Lower lobe of right lung (tissue), 2 donors: Measurements from ENCODE around the gene AKT1S1. TPM values are rescaled to one million over a fixed set of nuclear protein-coding genes. Genes with fewer than 3 reads are reported as not detected.
A peak's percentile ranks its signal among the peaks of the same experiment; 100 is the strongest.

ENCODE experiments used
- ATAC-seq, 2 donors: fragments of 200-7000 bp; cut with Tn5 transposase; one replicate each; pipeline ENCODE4 v1.9.1; 2020 to 2022; ENCODE audit warnings: mild to moderate bottlenecking in 2 of 2, moderate library complexity in 2 of 2
- DNase-seq: peaks from one replicate; pipeline ENCODE4 v3.0.0-alpha.2; 2020
- H3K27ac ChIP-seq: fragments of 200-600 bp; one replicate; pipeline ENCODE4 v1.8.0; 2022
- H3K27me3 ChIP-seq: fragments of 200-600 bp; one replicate; pipeline ENCODE4 v1.8.0; 2022; ENCODE audit warnings: low read depth
- H3K36me3 ChIP-seq: fragments of 200-600 bp; one replicate; pipeline ENCODE4 v1.8.0; 2022; ENCODE audit warnings: mild to moderate bottlenecking
- H3K4me1 ChIP-seq: fragments of 200-600 bp; one replicate; pipeline ENCODE4 v1.8.0; 2022
- H3K4me3 ChIP-seq: fragments of 200-600 bp; one replicate; pipeline ENCODE4 v1.8.0; 2022; ENCODE audit warnings: mild to moderate bottlenecking
- H3K9me3 ChIP-seq: fragments of 200-600 bp; one replicate; pipeline ENCODE4 v1.8.0; 2022
- CTCF ChIP-seq: fragments of 200-600 bp; IDR thresholded peaks from one replicate; pipeline ENCODE4 v1.8.0; 2022; ENCODE audit warnings: antibody characterized with exemption, mild to moderate bottlenecking
- intact Hi-C: fragments of 100-400 bp; cut with DNase I; formaldehyde crosslinking; loops from one replicate; pipeline ENCODE4 v1.11.0; 2022
- total RNA-seq: library from RNA; stranded (reverse); fragmentation: NEBNext Ultra II Directional; extraction: Animal tissue kit (Norgen Biotek cat#: 25700); gene quantifications from one replicate; pipeline ENCODE4 v1.2.1, GENCODE V29; 2021
- donor health status: DM: no; HTN: yes; CAD: no; lungs with severe emphysema.

The AKT1S1 gene
- total RNA-seq, 1 donor from 2014 or later, result 29.7 TPM

GRCh38 chr19:49896863-49897621, 19.9 kb upstream of the AKT1S1 start, which contains the start of gene IL4I1:
TSS of gene IL4I1 (minus strand) at chr19:49896887. CDS start at chr19:49896160, 727 bp downstream.
- H3K9me3 ChIP-seq, result no peaks in the 10 kb centered on the region
- H3K27ac ChIP-seq, result peak within 1 kb of the TSS; percentile 64
- ATAC-seq (peak; percentile 65 to 67), DNase-seq (no peak)
- H3K4me1 ChIP-seq, result peaks cover 27% of the 10 kb centered on the region
- H3K4me3 ChIP-seq, result peak within 1 kb of the TSS; percentile 7
- no peaks in the 10 kb centered on the region for H3K36me3 ChIP-seq
- no peak for TF ChIP-seq CTCF
- intact Hi-C loops, result no loop called here
- no peaks in the 10 kb centered on the region for H3K27me3 ChIP-seq

GRCh38 chr19:49895566-49896297, 18.6 kb upstream of the AKT1S1 start:
- ATAC-seq (no peak), DNase-seq (no peak)
- H3K36me3 ChIP-seq, result no peaks in the 10 kb centered on the region
- H3K27me3 ChIP-seq, result no peaks in the 10 kb centered on the region
- no peaks in the 10 kb centered on the region for H3K9me3 ChIP-seq
- intact Hi-C loops, result no loop called here
- H3K4me1 ChIP-seq, result peaks cover 27% of the 10 kb centered on the region
- no peak overlapping the region for H3K27ac ChIP-seq
- H3K4me3 ChIP-seq, result no peak overlapping the region
- TF ChIP-seq CTCF, result no peak

GRCh38 chr19:49894879-49895565, 17.9 kb upstream of the AKT1S1 start:
- Histone ChIP-seq H3K27ac (no peak overlapping the region), H3K27me3 (peaks cover 3% of the 10 kb centered on the region), H3K36me3 (no peaks in the 10 kb centered on the region), H3K4me3 (no peak overlapping the region), H3K4me1 (peaks cover 32% of the 10 kb centered on the region), H3K9me3 (no peaks in the 10 kb centered on the region)
- no peak for DNase-seq
- ATAC-seq, result no peak
- intact Hi-C loops, result no loop called here
- TF ChIP-seq CTCF, result no peak

- intact Hi-C loops, result no loop called here
- no peak for DNase-seq
- peaks cover 37% of the 10 kb centered on the region for H3K4me1 ChIP-seq
- no peak for ATAC-seq
- peaks cover 3% of the 10 kb centered on the region for H3K27me3 ChIP-seq
- no peaks in the 10 kb centered on the region for H3K9me3 ChIP-seq
- H3K4me3 ChIP-seq, result no peak overlapping the region
- no peaks in the 10 kb centered on the region for H3K36me3 ChIP-seq
- H3K27ac ChIP-seq, result no peak overlapping the region
- no peak for TF ChIP-seq CTCF
These were observed 17.0 kb upstream of the AKT1S1 start for GRCh38 chr19:49894011-49894664.

GRCh38 chr19:49892716-49893115, 15.6 kb upstream of the AKT1S1 start:
- peaks cover 3% of the 10 kb centered on the region for H3K27me3 ChIP-seq
- ATAC-seq, result no peak
- intact Hi-C loops, result no loop called here

More at GRCh38 chr19:49892716-49893115, 15.6 kb upstream of the AKT1S1 start:
- Histone ChIP-seq H3K9me3 (no peaks in the 10 kb centered on the region), H3K27ac (no peak overlapping the region), H3K36me3 (peaks cover 4% of the 10 kb centered on the region), H3K4me1 (peaks cover 29% of the 10 kb centered on the region), H3K4me3 (no peak overlapping the region)
- no peak for DNase-seq
- TF ChIP-seq CTCF, result no peak
